LNCaP clone FGC (cell line): Measurements from ENCODE around the gene RAB5B.

Source experiments
- DNase-seq: peaks from one replicate; pipeline ENCODE4 v3.0.0-alpha.2; 2011; ENCODE audit warnings: low read depth
- H3K4me3 ChIP-seq: 2 replicates; pipeline ENCODE4 v1.5.1; 2011; ENCODE audit warnings: mild to moderate bottlenecking, low read depth, low read length, control low read depth
- TF ChIP-seq, protein P1 (sequence below): IDR thresholded peaks from 2 replicates; pipeline ENCODE4 v1.5.1; 2012; ENCODE audit warnings: mild to moderate bottlenecking; ENCODE audit not compliant: control insufficient read depth, insufficient read depth; ENCODE audit errors: extremely low read depth

The RAB5B gene

DNA sequence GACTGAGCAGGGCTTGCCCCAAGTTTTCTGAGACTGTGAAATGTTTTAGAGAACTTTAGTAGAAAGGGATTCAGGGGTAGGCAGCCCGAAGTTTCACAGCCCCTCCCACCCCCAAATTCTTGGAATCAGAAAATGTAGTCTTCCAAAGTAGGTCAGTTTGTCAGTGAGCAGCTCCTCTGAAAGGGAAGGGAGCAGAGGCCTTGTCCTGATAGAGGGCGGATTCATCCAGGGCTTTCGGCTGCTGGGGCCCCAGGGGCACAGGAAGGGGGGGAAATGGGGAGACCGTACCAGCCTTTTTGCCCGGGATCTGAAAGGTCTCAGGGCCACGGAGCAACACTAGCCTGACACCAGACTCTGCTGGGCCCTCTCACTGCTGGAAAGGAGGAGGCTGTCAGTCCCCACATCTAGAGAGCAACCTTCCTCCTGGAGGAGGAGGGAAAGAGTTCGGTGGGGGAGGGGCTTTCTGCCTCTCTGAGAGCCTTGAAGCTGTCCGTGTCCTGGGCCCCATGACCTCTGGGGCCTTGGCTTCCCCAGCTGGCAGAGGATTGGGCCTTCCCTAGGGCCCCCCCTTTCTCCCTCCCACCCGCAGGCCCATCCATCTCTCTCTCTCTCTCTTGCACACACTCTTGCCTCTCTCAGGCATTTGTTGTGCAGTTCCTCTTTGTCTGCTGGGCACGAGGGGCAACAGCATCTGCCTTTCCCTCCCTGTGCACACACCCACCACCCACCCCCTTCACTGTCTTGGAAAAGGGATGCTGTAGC is 46.7 kb downstream of the RAB5B start, which contains the start of gene IKZF4:
Gene IKZF4, plus strand, starts transcription at position 621 of the 762 bp plus-strand sequence. CDS start 451 bp downstream, outside the sequence.
- no peak within 1 kb of the TSS for H3K4me3 ChIP-seq
- TF ChIP-seq, protein P1, sequence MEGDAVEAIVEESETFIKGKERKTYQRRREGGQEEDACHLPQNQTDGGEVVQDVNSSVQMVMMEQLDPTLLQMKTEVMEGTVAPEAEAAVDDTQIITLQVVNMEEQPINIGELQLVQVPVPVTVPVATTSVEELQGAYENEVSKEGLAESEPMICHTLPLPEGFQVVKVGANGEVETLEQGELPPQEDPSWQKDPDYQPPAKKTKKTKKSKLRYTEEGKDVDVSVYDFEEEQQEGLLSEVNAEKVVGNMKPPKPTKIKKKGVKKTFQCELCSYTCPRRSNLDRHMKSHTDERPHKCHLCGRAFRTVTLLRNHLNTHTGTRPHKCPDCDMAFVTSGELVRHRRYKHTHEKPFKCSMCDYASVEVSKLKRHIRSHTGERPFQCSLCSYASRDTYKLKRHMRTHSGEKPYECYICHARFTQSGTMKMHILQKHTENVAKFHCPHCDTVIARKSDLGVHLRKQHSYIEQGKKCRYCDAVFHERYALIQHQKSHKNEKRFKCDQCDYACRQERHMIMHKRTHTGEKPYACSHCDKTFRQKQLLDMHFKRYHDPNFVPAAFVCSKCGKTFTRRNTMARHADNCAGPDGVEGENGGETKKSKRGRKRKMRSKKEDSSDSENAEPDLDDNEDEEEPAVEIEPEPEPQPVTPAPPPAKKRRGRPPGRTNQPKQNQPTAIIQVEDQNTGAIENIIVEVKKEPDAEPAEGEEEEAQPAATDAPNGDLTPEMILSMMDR: no peak
- no peak for DNase-seq

DNA sequence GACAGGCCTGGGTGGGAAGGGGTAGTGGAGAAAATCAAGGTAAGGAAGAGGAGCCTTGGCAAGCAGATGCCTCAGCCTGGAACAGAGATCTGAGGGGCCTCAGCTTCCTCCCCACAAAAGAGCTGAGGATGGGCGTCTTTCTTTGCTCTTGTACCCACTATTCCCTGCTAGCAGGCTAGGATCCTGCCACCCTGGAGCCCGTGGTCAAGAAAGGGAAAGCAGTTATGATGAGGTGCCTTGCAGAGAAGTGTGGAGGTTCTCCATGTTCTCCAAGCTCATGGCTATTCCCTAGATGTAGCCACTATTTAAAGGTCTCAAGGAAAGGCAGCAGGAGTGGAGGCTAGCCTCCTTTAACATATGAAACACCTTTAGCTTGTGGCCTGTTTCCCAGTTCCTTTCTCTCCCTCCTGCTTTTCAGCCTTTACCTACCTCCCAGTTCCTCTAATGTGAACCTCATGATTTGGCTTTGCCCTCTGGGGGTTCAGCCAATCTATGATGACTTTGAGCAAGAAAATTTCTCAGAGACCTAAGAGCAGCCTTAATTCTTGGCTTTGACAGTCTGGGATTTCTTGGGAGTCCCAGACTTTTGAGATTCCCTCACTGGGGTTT is 48.1 kb downstream of the RAB5B start:
- no peak for DNase-seq
- TF ChIP-seq, protein P1: no peak
- H3K4me3 ChIP-seq: no peak overlapping the region

DNA sequence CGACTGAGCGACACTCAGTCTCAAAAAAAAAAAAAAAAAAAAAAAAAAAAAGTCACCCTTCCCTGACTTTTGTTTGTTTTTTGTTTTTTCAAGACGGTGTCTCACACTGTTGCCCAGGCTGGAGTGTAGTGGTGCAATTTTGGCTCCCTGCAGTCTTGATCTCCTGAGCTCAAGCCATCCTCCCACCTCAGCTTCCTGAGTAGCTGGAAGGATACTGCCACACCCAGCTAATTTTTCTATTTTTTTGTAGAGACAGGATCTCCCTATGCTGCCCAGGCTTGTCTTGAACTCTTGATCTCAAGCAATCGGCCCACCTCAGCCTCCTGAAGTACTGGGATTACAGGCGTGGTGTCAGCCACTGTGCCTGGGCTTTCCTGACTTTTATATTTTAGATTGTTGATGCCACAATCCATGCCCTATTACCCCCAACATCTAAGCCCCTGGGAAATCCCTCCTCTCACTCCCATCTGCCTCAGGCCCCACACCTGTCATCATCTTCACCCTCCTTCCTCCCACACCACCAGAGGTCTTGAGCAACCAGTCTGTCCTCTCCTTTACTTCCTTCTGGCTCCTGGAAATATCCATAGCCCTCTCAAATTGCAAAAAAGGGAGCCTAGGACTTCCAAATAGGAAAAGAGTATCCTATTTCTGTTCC is 54.8 kb downstream of the RAB5B start:
- H3K4me3 ChIP-seq: no peak overlapping the region
- TF ChIP-seq, protein P1: no peak
- DNase-seq: no peak

DNA sequence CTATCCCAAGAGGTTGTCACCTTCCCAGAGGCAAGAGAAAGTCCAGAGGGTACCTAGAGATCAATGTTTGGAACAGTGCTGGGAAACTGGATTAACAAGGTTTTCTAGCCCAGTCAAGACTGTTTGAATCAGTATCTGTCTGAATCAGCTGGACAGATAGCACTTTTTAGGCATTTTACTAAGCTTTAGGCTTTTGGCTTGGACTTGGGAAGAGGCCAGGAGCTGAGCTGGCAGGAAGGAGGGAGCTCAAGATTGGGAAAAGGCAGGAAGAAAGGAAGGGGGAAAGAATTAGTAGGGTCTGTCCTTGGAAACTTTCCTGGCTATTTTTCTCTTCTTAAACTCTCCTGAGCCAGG is 55.3 kb downstream of the RAB5B start:
- DNase-seq: no peak
- TF ChIP-seq, protein P1: no peak
- no peak overlapping the region for H3K4me3 ChIP-seq

DNA sequence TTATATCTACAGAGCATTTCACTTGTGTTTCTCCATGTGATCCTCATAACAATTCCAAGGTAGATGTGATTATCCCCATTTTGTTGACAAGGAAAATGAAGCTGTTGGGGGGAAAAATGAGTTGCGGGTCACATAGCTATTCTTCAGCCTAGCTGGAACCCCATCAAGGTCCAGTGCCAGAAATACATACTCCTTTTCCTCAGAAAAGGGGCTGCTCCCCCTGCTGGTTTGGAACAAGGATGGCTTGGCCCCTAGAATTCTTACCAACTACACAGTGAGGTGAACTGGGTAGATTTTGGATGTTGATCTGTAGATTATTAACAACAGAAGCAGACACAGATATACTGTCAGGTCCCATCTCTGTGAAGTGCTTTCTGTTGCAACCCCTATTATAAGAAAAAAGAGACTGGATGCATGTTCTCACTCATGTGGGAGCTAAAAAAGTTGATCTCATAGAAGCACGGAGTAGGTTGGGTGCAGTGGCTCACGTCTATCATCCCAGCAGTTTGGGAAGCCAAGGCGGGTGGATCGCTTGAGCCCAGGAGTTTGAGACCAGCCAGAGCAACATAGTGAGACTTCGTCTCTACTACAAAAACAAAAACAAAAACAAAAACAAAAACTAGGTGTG is 55.9 kb downstream of the RAB5B start:
- no peak overlapping the region for H3K4me3 ChIP-seq
- TF ChIP-seq, protein P1: peak; percentile 57
- no peak for DNase-seq

DNA sequence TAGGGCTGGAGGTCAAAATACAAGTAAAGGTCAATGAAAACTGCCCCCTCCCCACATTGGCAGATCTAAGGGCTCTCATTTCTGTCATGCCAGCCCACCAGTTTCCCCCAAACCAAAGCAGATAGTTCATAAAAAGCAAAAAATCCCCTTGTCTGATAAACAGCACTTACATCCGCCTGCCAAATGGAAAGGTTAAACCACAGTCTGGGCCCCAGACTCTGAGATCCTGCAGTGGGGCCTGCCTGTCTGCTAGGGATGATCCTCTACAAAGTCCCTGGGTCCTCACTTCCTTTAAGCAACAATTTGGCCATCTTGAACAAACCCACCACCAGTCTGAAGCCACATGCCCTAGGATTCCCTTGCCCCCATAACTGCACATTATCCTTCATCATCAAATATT is 58.1 kb downstream of the RAB5B start:
- no peak for DNase-seq
- TF ChIP-seq, protein P1: no peak
- H3K4me3 ChIP-seq: no peak overlapping the region
